OCI-LY7 (cell line): ENCODE measurements around the gene MTG2. TPM values are rescaled to one million over a fixed set of nuclear protein-coding genes. Genes with fewer than 3 reads are reported as not detected.

Experiments used
- BruUV-seq: library from RNA; stranded (reverse); fragments of 400-500 nt; replicated peaks from 2 replicates; lab custom pipeline; 2021; lab: Mats Ljungman, UMichigan
- CTCF ChIA-PET: fragments of 300-600 bp; sonication (Branson Sonifier 250); formaldehyde crosslinking; loops from one replicate; lab custom pipeline; 2022; ENCODE audit warnings: antibody characterized with exemption; ENCODE audit not compliant: unreplicated experiment; lab: Charles Lee
- POLR2A ChIA-PET: fragments of 300-600 bp; sonication (Branson Sonifier 250); formaldehyde crosslinking; loops from one replicate; lab custom pipeline; 2022; ENCODE audit warnings: antibody characterized with exemption; lab: Charles Lee
- DNase-seq: peaks from one replicate; pipeline ENCODE4 v3.0.0-alpha.2; 2015; ENCODE audit warnings: low spot score
- H2AFZ ChIP-seq: fragments of 200-600 bp; sonication (generic), shearing (Covaris generic); 2 replicates; pipeline ENCODE4 v1.6.1; 2014; ENCODE audit warnings: mild to moderate bottlenecking, antibody characterized with exemption, low read length, moderate library complexity
- H3K27ac ChIP-seq: fragments of 200-600 bp; sonication (generic); 2 replicates; pipeline ENCODE4 v1.5.1; 2014; ENCODE audit warnings: mixed run types, low read depth, mild to moderate bottlenecking, moderate library complexity, low read length, inconsistent platforms; ENCODE audit not compliant: poor library complexity, severe bottlenecking
- H3K36me3 ChIP-seq: fragments of 200-600 bp; sonication (generic); 2 replicates; pipeline ENCODE4 v1.6.1; 2014; ENCODE audit warnings: mild to moderate bottlenecking, antibody characterized with exemption, low read length, moderate library complexity, mixed read lengths; ENCODE audit not compliant: insufficient read depth
- H3K4me1 ChIP-seq: fragments of 200-600 bp; sonication (generic); 2 replicates; pipeline ENCODE4 v1.5.1; 2014; ENCODE audit warnings: mild to moderate bottlenecking, low read length; ENCODE audit not compliant: insufficient read depth, poor library complexity, severe bottlenecking
- H3K4me2 ChIP-seq: fragments of 200-600 bp; sonication (generic); 2 replicates; pipeline ENCODE4 v1.6.1; 2014; ENCODE audit warnings: mild to moderate bottlenecking, low read length
- H3K4me3 ChIP-seq: fragments of 200-600 bp; sonication (generic); 2 replicates; pipeline ENCODE4 v1.5.1; 2014; ENCODE audit warnings: mild to moderate bottlenecking, low read depth, low read length; ENCODE audit not compliant: poor library complexity, severe bottlenecking
- H3K79me2 ChIP-seq: fragments of 200-600 bp; sonication (generic); 2 replicates; pipeline ENCODE4 v1.6.1; 2016; ENCODE audit warnings: low read depth, mild to moderate bottlenecking, low read length, moderate library complexity, mixed read lengths; ENCODE audit not compliant: insufficient read depth
- H3K9me2 ChIP-seq: fragments of 200-600 bp; sonication (generic); 2 replicates; pipeline ENCODE4 v1.6.1; 2016; ENCODE audit warnings: mild to moderate bottlenecking, low read length, mixed read lengths; ENCODE audit not compliant: insufficient read depth
- H3K9me3 ChIP-seq: fragments of 200-600 bp; sonication (generic); 2 replicates; pipeline ENCODE4 v1.6.1; 2014; ENCODE audit warnings: mild to moderate bottlenecking, mixed run types, low read length, mixed read lengths
- H4K20me1 ChIP-seq: fragments of 200-600 bp; sonication (generic); 2 replicates; pipeline ENCODE4 v1.6.1; 2014; ENCODE audit warnings: mild to moderate bottlenecking, antibody characterized with exemption, low read length, moderate library complexity, mixed read lengths; ENCODE audit not compliant: insufficient read depth
- CTCF ChIP-seq: fragments of 200-600 bp; sonication (generic); conservative IDR thresholded peaks from 2 replicates; pipeline ENCODE4 v1.5.1; 2014; ENCODE audit warnings: mild to moderate bottlenecking, antibody characterized with exemption, low read length, moderate library complexity, mixed read lengths
- EZH2phosphoT487 ChIP-seq: fragments of 200-600 bp; sonication (generic); IDR thresholded peaks from 2 replicates; pipeline ENCODE4 v1.6.1; 2018; ENCODE audit warnings: low read depth, borderline replicate concordance, mild to moderate bottlenecking, mixed run types, antibody characterized with exemption, low read length, moderate library complexity, mixed read lengths
- intact Hi-C: fragments of 100-400 bp; cut with micrococcal nuclease; formaldehyde crosslinking; loops from one replicate; pipeline ENCODE4 v1.10.0; 2022; ENCODE audit not compliant: unreplicated experiment
- total RNA-seq, 2 experiments: library from RNA; depleted of rRNA in 1 of 2; stranded (reverse); fragments of >200 nt in 1 of 2; shearing (Covaris generic) in 1 of 2; gene quantifications; 2 replicates each; pipeline ENCODE4 v1.2.3, GENCODE V29; 2014 to 2022

MTG2 gene
- total RNA-seq, 2 experiments from 2014 or later, result 24.1 to 37.5 TPM

- intact Hi-C loops, result no loop called here
- H3K27ac ChIP-seq, result no peak overlapping the region
- H3K79me2 ChIP-seq, result no peaks in the 10 kb centered on the region
- POLR2A ChIA-PET, result no interaction called here
- peaks cover 5% of the 10 kb centered on the region; the same call in 1 of the 2 replicates for H3K36me3 ChIP-seq
- no peak overlapping the region for H3K4me3 ChIP-seq
- BruUV-seq, result no TSS peak
- TF ChIP-seq EZH2phosphoT487 (no peak), CTCF (no peak)
- no peaks in the 10 kb centered on the region for H4K20me1 ChIP-seq
- H3K4me2 ChIP-seq, result no peak overlapping the region
- CTCF ChIA-PET, result no interaction called here
- no peak overlapping the region for H2AFZ ChIP-seq
- no peaks in the 10 kb centered on the region for H3K4me1 ChIP-seq
- no peaks in the 10 kb centered on the region for H3K9me3 ChIP-seq
- no peaks in the 10 kb centered on the region for H3K9me2 ChIP-seq
- no peak for DNase-seq
These were observed 22.6 kb upstream of the MTG2 start for GRCh38 chr20:62160253-62160652.

- Histone ChIP-seq H2AFZ (no peak overlapping the region), H3K9me3 (no peaks in the 10 kb centered on the region), H3K27ac (no peak overlapping the region), H3K36me3 (peaks cover 9% of the 10 kb centered on the region), H3K9me2 (no peaks in the 10 kb centered on the region), H3K79me2 (no peaks in the 10 kb centered on the region), H3K4me2 (no peak overlapping the region), H3K4me1 (no peaks in the 10 kb centered on the region), H4K20me1 (no peaks in the 10 kb centered on the region), H3K4me3 (no peak overlapping the region)
- POLR2A ChIA-PET, result no interaction called here
- BruUV-seq, result no TSS peak
- intact Hi-C loops, result no loop called here
- DNase-seq, result no peak
- TF ChIP-seq EZH2phosphoT487 (no peak), CTCF (no peak)
- CTCF ChIA-PET, result no interaction called here
These were observed 22.0 kb upstream of the MTG2 start for GRCh38 chr20:62160876-62161275.

- Histone ChIP-seq H3K27ac (no peak overlapping the region), H3K79me2 (no peaks in the 10 kb centered on the region), H3K4me2 (no peak overlapping the region), H3K9me3 (no peaks in the 10 kb centered on the region), H2AFZ (no peak overlapping the region), H4K20me1 (no peaks in the 10 kb centered on the region), H3K9me2 (no peaks in the 10 kb centered on the region), H3K4me3 (no peak overlapping the region), H3K36me3 (peaks cover 14% of the 10 kb centered on the region), H3K4me1 (no peaks in the 10 kb centered on the region)
- intact Hi-C loops, result no loop called here
- BruUV-seq, result no TSS peak
- no peak for DNase-seq
- POLR2A ChIA-PET, result no interaction called here
- CTCF ChIA-PET, result no interaction called here
- TF ChIP-seq CTCF (no peak), EZH2phosphoT487 (no peak)
These were observed 21.5 kb upstream of the MTG2 start for GRCh38 chr20:62161347-62161746.
